Measurements from ENCODE around the gene TSHZ2.
"Not testable (repeated sequence)": the region's sequence is repeated elsewhere in the genome, so short reads cannot be mapped to it uniquely, and the experiment has no call there.

Gene TSHZ2

GRCh38 chr20:52998268-52998667 is 26.1 kb downstream of the TSHZ2 start:
- no peak for DNase-seq (ENCODE audit: low spot score)

GRCh38 chr20:52999040-52999439 is 26.9 kb downstream of the TSHZ2 start:
- DNase-seq (ENCODE audit: low spot score) = no peak

GRCh38 chr20:53001498-53002301 is 29.5 kb downstream of the TSHZ2 start:
- no peak for DNase-seq (ENCODE audit: low spot score)

GRCh38 chr20:53002786-53003185 is 30.6 kb downstream of the TSHZ2 start:
- DNase-seq (ENCODE audit: low spot score) = no peak

GRCh38 chr20:53003420-53004154 is 31.4 kb downstream of the TSHZ2 start:
- no peak for DNase-seq (ENCODE audit: low spot score)

GRCh38 chr20:53004267-53004813 is 32.2 kb downstream of the TSHZ2 start:
- no peak for DNase-seq (ENCODE audit: low spot score)

GRCh38 chr20:53009979-53010735 is 38.0 kb downstream of the TSHZ2 start:
- DNase-seq (ENCODE audit: low spot score) = no peak

GRCh38 chr20:53011640-53012039 is 39.5 kb downstream of the TSHZ2 start:
- DNase-seq (ENCODE audit: low spot score) = no peak

- no peak for DNase-seq (ENCODE audit: low spot score)
These were observed 41.0 kb downstream of the TSHZ2 start for GRCh38 chr20:53013183-53013582.

- no peak for DNase-seq (ENCODE audit: low spot score)
These were observed 41.7 kb downstream of the TSHZ2 start for GRCh38 chr20:53013847-53014246.

- DNase-seq (ENCODE audit: low spot score) = no peak
These were observed 43.9 kb downstream of the TSHZ2 start for GRCh38 chr20:53016071-53016470.

GRCh38 chr20:53016534-53017042 is 44.4 kb downstream of the TSHZ2 start:
- DNase-seq (ENCODE audit: low spot score) = no peak

GRCh38 chr20:53017206-53017605 is 45.0 kb downstream of the TSHZ2 start:
- no peak for DNase-seq (ENCODE audit: low spot score)

GRCh38 chr20:53019464-53019863 is 47.3 kb downstream of the TSHZ2 start:
- no peak for DNase-seq (ENCODE audit: low spot score)

- no peak for DNase-seq (ENCODE audit: low spot score)
These were observed 48.2 kb downstream of the TSHZ2 start for GRCh38 chr20:53020376-53020775.

GRCh38 chr20:53020834-53021233 is 48.7 kb downstream of the TSHZ2 start:
- DNase-seq (ENCODE audit: low spot score) = no peak

- no peak for DNase-seq (ENCODE audit: low spot score)
These were observed 49.8 kb downstream of the TSHZ2 start for GRCh38 chr20:53021934-53022333.

GRCh38 chr20:53023732-53024520 is 51.8 kb downstream of the TSHZ2 start:
- DNase-seq (ENCODE audit: low spot score) = no peak

GRCh38 chr20:53024653-53025052 is 52.5 kb downstream of the TSHZ2 start:
- DNase-seq (ENCODE audit: low spot score) = not testable (repeated sequence)

GRCh38 chr20:53027089-53027488 is 54.9 kb downstream of the TSHZ2 start:
- no peak for DNase-seq (ENCODE audit: low spot score)

GRCh38 chr20:53028337-53029007 is 56.3 kb downstream of the TSHZ2 start:
- no peak for DNase-seq (ENCODE audit: low spot score)

Measured in putamen (tissue), 1 donor.